Dermis blood vessel endothelial cell (primary cell): Measurements from ENCODE around the gene GDAP2. TPM values are rescaled to one million over a fixed set of nuclear protein-coding genes. Genes with fewer than 3 reads are reported as not detected.
"Not testable (repeated sequence)": the region's sequence is repeated elsewhere in the genome, so short reads cannot be mapped to it uniquely, and the experiment has no call there.

Source experiments
- DNase-seq: peaks from one replicate; pipeline ENCODE4 v3.0.0; 2010
- total RNA-seq: library from RNA; depleted of rRNA; stranded (reverse); fragments of >200 nt; gene quantifications from 2 replicates; pipeline ENCODE4 v1.2.3, GENCODE V29; 2014

The GDAP2 gene
- total RNA-seq, 1 donor from 2014 or later: 19.9 TPM

DNA sequence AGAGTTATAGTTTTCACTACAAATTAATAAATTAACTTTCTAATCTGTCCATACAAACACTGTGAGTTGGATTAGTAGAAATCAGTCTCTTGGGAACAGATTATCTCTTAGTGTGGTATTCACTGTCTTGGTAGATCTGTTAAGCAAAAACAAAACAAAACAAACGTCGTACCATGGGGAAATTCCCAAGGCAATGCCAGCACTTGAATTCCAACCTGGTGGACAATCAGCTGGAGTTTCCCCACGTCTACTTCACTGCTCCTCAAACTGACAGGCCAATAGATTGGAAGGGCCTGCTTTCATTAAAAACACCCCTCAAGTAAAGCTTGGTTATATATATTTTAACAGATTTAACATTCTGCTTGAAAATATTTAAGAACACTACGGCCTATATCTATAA is 31.9 kb downstream of the GDAP2 start:
- DNase-seq: peak; percentile 52

DNA sequence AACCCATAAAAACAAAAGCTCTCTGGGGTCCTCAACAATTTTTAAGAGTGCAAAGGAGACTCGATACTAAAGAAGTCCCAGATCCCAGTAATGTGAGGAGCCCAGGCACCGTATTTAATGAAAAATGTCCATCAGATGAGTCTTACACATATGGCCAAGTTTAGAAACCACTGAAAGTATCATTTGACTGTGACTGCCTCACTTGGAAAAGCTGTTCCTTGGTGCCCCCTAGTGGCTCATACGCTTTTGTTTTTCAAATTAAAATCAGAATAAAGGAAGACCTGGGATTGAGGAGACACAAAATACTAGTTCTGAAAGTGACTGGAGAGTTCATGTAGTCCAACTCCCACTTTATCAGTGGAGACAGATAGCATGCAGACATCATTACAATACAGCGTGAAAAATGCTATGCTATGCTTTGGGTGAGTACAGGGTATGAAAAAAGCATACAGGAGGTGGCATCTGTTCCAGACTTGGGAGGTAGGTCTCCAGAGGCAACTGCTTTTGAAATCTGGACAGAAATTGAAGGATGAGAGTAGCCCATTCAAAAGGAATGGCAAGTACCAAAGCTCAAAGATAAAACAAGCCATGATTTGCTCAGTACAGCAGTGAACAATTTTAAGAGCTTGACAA is 33.8 kb downstream of the GDAP2 start:
- peak; percentile 90 for DNase-seq

DNA sequence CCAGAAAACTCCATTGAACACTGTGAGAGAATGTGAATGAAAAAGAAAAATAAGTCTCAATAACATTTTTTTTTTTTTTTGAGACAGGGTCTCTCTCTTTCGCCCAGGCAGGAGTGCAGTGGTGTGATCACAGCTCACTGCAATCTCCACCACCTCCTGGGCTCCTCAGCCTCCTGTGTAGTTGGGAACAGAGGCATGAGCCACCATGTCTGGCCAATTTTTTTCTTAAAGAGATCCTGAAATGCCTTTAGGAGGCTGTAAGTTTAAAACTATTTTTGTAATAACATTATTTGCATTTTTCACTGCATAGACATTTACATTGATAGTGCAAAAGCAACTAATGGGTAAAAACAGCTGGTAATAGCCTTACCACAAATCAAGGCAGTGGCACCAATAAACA is 35.3 kb downstream of the GDAP2 start:
- DNase-seq: no peak

DNA sequence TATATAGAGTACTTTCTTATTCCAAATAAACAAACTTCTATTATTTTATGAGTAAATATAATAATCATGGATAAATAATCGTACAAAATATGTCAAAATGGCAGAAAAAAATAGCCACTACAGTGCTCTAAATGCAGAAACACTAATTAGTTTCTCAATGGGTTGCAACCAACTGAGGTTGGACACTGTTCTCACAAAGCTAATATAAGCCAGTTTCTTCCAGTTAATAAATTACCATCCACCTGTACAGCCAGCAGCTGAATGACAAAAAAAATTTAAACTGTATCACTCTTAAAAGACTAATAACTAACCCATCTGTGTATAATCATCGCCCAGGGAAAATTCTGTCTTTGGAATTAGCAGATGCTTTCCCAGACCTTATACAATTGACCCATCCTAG is 36.9 kb downstream of the GDAP2 start:
- no peak for DNase-seq

DNA sequence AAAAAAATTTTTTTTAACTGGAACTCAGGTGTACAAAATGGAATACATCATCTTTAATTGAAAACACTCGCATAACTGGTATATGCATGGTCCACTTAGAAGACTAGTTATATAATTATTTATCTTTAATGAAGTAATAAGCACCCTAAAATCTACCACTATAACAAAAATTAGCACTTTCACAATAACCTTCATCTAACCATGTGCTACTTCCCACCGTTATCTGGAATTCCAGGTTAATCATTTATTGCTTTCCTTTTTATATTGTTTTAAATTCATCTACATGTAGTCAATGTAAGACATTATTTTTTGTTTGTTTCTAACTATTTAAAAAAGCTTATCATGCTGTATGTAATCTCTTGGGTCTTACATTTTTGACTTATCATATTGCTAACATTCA is 39.0 kb downstream of the GDAP2 start:
- no peak for DNase-seq

DNA sequence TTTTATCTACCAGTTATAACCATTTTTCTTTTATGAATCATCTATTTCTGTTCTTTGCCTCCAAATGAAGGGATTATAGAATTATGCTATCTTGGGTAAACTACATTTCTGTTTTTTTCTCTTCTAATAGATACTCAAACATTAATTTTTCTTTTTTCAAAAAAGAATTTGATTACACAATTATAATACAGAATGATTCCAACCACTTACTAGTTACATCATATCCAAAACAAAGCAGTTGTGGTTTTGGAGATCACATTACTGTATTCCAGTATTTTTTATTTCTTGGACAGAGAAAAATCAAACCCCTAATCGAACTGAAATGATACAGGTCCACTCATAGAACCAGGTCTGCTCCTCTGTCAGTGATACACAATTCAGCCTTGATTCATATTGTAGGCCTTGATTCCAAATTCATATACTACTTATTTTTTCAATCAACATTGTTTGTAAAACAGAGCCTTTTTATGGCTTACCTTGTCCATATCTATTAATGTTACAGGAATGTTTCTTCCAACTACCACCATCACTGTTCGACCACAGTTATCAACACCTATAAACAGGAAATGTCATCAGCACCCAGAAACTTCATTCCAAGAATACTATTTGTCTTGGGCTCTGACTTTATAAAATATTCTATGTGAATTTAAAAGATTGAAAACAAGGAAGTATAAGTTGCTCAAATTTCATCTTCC is 43.2 kb downstream of the GDAP2 start:
- no peak for DNase-seq

DNA sequence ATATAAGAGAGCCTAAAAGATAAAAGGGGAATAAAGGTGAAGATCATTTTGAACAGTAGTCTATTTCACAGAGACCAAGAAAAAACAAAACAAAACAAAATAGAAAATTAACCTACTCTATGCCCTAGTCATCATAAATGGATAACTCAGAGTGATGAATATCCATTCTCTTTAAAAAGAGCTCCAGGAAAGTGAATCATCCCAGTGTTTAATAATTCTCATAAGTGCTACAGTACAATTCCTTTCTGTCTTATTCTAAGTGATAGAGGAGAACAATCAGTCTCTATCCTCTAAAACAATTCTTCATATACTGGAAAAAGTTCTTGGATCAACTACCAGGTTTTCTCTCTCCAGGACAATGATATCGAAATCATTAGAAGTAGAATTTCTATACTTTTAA is 45.8 kb downstream of the GDAP2 start:
- peak; percentile 6 for DNase-seq

DNA sequence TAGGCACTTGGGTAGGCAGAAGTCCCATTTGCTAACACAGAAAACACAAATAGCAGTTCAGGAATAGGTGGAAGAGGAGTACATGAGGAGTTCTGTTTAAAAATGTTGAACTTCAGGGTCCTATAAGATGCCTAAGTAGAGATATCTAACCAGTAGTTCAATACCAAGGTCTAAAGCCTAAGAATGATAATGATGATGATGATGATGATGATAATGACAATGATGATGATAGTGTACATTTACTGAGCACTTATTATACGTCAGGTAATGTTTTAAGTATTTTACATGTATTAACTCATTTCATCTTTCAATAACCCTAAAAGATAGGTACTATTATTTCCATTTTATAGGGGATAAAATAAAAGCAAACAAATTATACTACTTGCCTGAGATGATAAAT is 50.1 kb downstream of the GDAP2 start:
- no peak for DNase-seq

DNA sequence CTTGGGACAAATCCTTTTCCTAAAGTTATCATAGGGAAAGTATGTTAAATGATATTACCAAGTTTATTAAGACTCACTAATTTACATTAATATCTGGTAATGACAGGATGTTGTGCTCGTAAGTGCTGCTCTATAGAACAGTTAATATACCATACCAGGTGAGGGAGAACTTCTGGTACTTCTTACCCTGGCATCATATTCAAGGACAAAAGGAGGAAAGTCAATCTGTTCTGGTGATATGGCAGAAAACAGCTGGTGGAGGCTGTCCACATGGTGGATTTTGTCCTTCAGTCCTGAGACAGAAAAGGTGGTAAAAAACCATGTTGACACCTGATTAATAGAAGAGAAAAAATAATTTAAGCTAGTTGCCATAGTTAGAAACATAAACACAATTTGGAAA is 51.6 kb downstream of the GDAP2 start:
- DNase-seq: no peak

DNA sequence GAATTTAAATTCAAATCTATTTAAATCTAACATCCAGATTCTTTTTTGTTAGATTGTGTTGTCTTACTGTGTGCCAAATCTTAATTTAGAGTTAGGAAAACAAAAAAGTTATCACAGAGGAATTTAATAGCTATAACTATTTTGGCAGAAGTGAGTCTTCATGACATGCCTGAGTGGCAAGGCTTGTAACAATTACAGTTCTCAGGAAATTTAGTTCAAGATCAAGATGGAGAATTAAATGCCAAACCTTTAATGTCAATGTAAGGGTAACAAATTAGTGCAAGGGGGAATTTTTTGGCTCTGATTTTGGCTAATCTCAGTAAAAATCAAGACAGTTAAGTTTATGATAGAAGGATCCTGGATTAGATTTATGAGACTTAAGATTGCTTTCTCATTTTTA is 58.4 kb downstream of the GDAP2 start:
- no peak for DNase-seq

DNA sequence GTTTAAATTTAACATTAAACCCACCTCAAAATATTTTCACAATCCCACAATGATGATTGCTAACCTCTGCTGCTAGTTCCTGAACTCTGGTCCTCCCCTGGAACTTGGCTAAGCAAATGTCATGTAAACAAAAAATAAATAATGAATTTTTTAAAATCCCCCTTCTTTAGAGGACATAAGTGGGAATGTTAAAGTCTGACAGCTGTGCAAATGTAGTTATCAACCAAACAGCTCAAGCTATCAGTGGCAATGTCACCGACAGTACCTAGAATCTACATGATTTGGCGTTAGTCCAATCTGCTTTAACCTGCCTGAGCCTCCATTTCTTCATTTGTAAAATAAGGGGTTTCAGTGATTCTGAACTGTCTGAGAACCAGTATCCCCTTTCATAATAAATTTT is 67.7 kb downstream of the GDAP2 start:
- DNase-seq: no peak

DNA sequence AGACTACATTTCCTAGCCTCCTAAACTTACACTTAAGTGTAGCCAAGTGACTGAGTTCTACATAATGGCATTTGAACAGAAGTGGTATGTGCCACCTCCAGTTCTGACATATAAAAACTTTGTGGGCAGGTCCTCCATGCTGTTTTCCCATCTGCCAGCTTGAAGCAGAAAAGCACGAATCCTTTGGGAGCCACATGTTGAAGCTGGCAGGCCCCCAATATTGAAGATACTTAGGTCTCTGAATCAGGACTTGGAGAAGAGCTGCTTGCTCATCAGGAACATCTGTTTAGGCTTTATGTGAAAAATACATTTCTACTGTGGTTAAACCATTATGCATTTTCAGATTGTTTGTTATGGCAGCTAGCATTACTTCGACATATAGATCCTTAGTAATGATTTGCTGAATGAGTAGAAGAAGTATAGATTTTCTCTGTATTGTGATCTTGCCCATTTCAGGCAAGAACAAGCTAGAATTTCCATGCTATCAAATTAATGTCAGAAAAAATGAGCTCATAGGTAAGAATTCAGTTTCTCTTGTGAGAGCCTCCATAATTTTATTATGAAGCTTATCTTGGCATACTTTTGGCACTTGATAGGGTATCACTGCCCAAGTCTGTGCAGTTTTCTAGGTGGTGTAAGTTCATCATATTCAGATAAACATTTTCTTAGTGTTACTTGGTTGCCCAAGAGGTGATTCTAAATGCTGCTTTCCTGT is 68.4 kb downstream of the GDAP2 start:
- no peak for DNase-seq

DNA sequence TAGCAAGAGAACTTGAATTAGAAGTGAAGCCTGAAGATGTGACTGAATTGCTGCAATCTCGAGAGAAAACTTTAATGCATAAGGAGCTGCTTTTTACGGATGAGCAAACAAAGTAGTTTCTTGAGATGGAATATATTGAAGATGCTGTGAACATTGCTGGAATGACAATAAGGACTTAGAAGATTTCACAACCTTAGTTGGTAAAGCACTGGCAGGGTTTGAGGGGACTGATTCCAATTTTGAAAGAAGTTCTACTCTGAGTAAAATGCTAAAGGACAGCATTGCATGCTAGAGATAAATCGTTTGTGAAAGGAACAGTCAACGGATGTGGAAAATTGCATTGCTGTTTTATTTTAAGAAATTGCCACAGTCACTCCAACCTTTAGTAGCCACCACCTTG is 69.5 kb downstream of the GDAP2 start:
- DNase-seq: no peak

DNA sequence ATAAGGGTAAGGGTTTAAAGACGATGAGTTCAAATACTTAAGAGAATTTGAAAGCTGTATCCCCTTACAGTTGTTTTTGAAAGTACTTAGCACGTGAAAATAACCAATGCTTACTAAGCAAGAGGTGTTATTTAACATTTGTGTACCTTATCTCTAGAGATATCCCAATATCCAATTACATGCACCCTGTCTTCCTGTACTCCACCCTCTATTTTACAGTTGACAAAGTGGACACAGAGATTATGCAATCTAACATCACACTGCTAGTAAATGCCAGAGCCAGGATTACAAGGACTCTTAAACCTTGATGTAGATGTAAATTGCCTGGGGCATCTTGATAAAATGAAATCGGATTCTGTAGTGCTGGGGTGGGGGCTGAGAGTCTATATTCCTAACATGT is 72.0 kb downstream of the GDAP2 start:
- no peak for DNase-seq

DNA sequence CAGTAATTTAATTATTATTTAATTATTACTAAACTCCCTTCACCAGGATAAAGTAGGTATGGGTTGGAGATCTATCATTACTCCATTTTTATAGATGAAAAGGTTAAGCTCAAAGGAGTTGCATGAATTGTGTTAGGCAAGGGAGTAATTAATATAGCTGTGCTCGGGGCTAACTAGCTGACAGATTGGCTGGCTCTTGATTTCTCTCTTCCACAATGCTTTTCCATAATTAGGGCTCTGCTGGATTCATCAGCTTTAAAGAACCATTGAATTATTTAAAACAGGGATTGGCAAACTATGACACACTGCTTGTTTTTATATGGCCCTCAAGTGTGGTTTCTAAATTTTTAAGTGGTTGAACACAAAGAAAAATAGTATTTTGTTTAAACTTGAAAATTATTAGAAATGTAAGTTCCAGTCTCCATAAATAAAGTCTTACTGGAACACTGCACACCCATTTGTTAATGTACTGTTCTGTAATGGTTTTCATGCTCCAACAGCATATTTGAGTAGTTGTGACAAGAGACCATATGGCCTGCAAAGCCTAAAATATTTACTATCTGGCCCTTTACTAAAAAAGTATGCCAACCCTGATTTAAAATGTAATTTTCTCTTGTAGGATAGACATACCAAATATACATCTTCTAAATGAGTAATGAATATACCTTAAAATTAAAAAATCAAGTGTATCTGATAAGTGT is 76.4 kb downstream of the GDAP2 start:
- no peak for DNase-seq

DNA sequence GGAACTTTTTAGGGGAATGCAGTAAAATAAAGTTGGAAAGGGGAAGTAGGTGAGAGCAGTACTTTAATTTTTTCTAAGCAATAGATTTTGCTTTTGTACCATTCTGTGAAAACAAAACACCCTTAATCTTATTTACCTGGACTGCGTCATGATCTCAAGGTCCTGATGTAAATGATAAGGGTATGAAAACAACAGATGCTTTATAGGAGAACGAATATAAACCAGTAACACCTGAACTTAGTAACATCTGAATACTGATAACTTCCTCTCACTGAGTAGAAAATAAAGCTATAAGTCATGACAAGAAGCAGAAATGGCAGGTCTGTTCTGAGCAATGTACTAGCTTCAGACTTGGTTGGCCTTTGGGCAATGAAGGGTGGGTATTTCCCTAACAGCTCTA is 77.7 kb downstream of the GDAP2 start:
- DNase-seq: no peak

DNA sequence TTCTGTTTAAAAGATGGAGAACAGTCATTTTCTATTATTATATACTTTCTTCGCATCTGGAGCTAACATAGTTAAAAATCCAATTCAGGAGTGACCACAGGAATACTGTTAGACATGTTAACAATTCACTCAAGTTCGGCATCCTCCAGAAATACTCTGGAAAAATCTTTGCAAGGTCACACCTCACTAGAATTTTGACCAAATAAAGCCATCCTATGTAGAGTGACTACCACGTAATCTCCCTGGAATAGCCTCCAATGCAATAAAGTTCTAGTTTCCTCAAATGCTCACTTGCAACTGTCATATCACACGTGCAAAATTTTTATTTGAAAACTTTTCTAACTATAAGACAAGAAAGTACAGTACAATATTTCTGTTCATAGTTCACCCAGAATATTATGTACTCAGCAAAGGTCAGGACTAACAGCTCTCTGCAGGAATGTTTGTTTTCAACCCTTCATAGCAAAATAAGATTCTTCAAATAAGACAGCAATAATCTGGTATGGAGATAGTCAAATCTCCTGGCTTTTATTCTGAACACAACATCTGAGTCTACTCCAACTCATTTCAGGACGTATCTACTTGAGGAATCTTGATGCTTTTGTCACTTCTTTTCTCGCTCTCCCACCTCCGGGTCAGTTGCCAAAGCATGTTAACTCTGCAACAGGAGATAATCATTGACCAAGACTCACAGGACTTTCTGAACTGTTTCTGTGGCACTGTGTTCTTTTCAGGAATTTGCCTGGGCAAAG is 82.6 kb downstream of the GDAP2 start:
- DNase-seq: no peak

DNA sequence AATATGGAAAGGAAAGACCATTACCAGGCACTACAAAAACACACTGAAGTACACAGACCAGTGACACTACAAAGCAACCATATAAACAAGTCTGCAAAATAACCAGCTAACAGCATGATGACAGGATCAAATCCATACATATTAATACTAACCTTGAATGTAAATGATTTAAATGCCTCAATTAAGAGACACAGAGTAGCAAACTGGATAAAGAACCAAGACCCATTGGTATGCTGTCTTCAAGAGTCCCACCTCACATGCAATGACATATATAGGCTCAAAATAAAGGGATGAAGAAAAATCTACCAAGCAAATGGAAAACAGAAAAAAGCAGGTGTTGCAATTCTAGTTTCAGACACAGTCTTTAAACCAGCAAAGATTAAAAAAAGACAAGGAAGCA is 84.9 kb downstream of the GDAP2 start:
- DNase-seq: not testable (repeated sequence)

DNA sequence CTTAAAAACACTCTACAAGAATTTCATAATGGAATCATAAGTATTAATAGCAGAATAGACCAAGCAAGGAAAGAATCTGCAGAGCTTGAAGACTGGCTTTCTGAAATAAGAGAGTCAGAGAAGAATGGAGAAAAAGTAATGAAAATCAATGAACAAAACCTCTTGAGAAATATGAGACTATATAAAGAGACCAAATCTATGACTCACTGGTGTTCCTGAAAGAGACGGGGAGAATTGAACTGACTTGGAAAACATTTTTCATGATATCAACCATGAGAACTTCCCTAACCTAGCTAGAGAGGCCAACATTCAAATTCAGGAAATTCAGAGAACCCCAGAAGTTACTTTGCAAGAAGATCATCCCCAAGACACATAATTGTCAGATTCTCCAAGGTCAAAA is 85.6 kb downstream of the GDAP2 start:
- no peak for DNase-seq

DNA sequence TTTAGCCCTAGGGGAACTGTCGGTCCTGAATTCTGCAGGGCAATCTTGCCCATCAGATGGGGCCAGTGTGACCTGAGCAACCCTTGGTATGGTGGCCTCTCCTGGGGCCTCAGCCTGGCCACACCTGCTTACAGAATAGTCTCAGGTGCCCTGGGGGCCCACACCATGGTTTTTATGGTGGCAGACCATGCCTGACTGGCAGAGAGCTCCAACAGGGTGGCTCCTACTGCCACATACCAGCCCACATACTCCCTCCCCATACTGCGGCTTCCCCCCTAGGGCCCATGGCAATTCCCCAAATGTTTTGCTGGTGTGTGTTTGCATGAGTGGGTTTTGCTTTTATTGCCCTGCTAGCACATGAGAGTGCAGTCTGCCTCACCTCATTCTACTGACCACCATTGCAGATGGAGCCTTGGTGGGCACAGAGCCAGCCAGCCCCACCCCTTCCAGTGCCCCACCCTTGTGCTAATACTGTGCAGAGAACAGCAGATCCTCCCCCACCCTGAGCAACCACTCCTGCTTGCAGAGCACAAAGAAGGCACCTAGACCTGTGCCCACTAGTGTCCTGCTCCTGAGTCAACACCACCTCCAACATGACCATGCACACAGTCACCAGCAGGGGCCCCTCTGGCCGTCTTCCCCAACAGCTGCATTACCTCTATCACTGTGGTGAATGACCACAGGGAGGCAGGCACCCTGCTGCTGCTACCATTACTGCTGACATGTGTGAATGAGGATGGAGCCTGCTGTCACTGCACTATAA is 86.8 kb downstream of the GDAP2 start:
- DNase-seq: no peak

DNA sequence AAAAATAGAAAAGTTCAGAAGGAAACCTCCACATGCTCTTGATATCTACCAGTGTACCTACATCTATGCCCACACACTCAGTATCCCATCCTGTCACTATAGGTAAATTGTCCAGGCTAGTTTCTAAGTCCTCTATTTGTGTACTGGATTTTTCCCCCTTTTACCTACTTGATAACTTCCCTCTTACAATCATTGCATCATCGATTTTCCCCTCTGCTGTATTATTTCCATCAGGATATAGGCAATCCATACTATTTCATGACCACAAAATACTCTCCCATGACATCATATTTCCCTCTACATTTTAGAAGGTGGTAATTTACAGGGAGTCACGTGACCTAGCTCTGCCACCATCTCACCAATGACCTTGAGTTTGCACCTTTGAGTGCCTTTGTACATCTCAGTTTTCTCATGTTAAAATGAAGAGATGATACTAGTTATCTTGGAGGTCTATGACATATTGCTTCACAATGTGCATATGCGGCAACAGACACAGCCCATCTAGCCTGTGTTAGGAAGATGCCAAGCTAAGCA is 88.2 kb downstream of the GDAP2 start:
- DNase-seq: no peak

DNA sequence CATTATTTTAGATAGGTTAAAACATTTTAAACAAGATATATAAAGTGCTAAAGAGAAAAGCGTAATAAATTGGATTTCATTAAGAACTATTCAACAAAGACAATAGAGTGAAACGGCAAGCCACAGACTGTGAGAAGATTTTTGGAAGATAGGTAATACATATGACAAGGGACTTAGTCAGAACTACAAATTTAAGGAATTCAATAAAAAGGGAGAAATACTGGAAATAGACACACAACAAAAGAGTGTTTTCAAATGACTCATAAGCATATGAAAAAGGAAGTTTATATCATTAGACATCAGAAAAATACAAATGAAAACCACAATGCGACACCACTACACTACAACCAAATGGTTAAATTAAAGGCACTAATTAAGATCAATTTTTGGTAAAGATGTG is 90.5 kb downstream of the GDAP2 start:
- peak; percentile 44 for DNase-seq
